A549 treated with Hydrocortisone at 1 μM for 4 hours (cell line): Measurements from ENCODE around the gene SAMM50. TPM values are rescaled to one million over a fixed set of nuclear protein-coding genes. Genes with fewer than 3 reads are reported as not detected.

Source experiments
- total RNA-seq: library from RNA; stranded (reverse); fragments of 200-300 nt; extraction: Qiagen RNA extraction; gene quantifications from 5 replicates; pipeline ENCODE4 v1.2.3, GENCODE V29; 2022

The SAMM50 gene
- total RNA-seq = 44.8 to 48.1 TPM (median 46.0 TPM) in 5 replicates

GRCh38 chr22:43955040-43955882, at the start of gene SAMM50:
Gene SAMM50, plus strand, starts transcription at chr22:43955442. Its CDS starts 136 bp downstream, at chr22:43955578.

GRCh38 chr22:43923631-43924464, 31.4 kb upstream of the SAMM50 start, which contains the start of gene PNPLA3:
Gene PNPLA3, plus strand, starts transcription at chr22:43923805. Its CDS starts 107 bp downstream, at chr22:43923912.

GRCh38 chr22:44024288-44024921, 69.2 kb downstream of the SAMM50 start, which contains the start of gene PARVB:
Gene PARVB, plus strand, starts transcription at chr22:44024302. Its CDS starts 38 bp downstream, at chr22:44024340.

Other genes with a start within 250 kb of the SAMM50 start
- gene EFCAB6, start 143.1 kb upstream of the SAMM50 start, total RNA-seq = 0.30 to 0.55 TPM (median 0.40 TPM) in 5 replicates
- gene SULT4A1, start 92.9 kb upstream of the SAMM50 start, total RNA-seq = not detected in 5 replicates
- gene PNPLA5, start 63.4 kb upstream of the SAMM50 start, total RNA-seq = 0.03 to 0.06 TPM in 2 of 5 replicates, not detected in the others
- 0.70 to 1.0 TPM (median 0.83 TPM) in 5 replicates for gene PNPLA3, start 31.6 kb upstream of the SAMM50 start, total RNA-seq
- gene PARVB, start 68.9 kb downstream of the SAMM50 start, total RNA-seq = 35.6 to 45.1 TPM (median 42.1 TPM) in 5 replicates
- 0.09 TPM in 1 of 5 replicates, not detected in the others for gene PARVG, start 225.5 kb downstream of the SAMM50 start, total RNA-seq